GM21367 (cell line): ENCODE measurements around the gene TRAF3.

ENCODE experiments used
- ATAC-seq: cut with Tn5 transposase; IDR thresholded peaks from one replicate; pipeline ENCODE4 v1.9.1; 2021; ENCODE audit not compliant: unreplicated experiment

Gene TRAF3

DNA sequence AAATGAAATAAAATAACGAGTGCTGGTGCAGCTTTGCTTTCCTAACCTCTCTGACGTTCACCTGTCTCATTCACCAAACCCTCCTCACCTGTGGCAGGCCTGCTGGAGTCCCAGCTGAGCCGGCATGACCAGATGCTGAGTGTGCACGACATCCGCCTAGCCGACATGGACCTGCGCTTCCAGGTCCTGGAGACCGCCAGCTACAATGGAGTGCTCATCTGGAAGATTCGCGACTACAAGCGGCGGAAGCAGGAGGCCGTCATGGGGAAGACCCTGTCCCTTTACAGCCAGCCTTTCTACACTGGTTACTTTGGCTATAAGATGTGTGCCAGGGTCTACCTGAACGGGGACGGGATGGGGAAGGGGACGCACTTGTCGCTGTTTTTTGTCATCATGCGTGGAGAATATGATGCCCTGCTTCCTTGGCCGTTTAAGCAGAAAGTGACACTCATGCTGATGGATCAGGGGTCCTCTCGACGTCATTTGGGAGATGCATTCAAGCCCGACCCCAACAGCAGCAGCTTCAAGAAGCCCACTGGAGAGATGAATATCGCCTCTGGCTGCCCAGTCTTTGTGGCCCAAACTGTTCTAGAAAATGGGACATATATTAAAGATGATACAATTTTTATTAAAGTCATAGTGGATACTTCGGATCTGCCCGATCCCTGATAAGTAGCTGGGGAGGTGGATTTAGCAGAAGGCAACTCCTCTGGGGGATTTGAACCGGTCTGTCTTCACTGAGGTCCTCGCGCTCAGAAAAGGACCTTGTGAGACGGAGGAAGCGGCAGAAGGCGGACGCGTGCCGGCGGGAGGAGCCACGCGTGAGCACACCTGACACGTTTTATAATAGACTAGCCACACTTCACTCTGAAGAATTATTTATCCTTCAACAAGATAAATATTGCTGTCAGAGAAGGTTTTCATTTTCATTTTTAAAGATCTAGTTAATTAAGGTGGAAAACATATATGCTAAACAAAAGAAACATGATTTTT lies 128.2 kb downstream of the TRAF3 start:
- no peak for ATAC-seq

DNA sequence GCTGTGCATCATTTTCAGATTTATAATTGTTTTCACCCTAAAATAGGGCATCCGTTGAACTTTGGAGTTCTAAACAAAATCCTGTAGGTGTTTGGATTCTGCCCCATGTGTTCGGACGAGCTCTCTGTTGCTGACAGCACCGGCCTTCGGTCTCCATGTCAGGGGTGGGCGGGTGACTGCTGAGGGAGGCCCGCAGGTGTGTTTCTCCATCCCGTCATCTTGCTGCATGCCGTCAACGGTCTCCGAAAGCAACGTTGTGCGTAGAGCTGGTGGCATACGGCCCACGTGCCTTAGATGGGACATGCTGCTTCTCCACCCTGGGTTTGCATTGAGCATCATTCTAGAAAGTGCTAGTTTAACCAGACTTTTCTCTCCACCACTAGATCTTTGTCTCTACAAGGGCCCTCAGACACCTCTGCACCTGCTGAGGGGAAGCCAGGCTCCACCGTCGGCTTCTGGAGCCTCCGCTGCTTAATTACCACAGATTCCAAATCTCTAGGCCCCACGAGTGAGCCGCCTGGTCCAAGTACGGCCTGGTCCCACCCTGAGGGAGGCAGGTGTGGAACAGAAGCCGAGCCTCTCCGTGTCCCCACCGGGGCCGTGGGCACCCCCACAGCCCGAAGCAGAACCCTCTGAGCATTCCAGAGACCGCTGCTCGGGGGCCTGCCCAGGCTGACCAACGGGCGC lies 129.5 kb downstream of the TRAF3 start:
- ATAC-seq = no peak

DNA sequence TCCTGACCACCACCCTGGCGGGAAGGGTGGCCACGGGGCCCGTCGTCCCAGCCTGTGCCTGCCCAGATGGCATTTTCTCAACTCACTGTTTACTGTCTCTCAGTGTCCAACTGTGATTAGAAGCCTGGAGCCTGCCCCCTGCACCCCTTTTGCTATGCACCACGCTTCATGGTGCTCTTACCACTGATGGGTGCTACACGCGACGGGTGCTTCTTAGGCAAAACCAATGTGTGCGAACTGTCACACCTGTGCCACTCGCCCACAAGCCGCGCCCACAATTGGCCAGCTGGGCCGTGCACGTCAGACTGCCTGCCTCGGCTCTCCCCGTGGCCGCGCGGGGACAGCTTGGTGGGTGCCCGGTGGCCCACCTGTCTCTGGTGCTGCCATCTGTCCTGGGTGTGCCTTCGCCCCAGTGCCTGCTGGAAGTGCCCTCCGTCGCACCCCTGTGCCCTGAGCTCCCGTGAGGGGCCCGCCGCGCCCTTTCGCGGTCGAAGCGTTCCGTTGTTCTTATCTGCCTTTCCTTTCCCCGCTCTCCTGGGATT lies 130.1 kb downstream of the TRAF3 start:
- no peak for ATAC-seq

GRCh38 chr14:102907980-102908730 lies 130.9 kb downstream of the TRAF3 start:
- no peak for ATAC-seq

- ATAC-seq = no peak
Observed at GRCh38 chr14:102908766-102909455, 131.7 kb downstream of the TRAF3 start.

- ATAC-seq = no peak
Observed at GRCh38 chr14:102909462-102909861, 132.2 kb downstream of the TRAF3 start.

DNA sequence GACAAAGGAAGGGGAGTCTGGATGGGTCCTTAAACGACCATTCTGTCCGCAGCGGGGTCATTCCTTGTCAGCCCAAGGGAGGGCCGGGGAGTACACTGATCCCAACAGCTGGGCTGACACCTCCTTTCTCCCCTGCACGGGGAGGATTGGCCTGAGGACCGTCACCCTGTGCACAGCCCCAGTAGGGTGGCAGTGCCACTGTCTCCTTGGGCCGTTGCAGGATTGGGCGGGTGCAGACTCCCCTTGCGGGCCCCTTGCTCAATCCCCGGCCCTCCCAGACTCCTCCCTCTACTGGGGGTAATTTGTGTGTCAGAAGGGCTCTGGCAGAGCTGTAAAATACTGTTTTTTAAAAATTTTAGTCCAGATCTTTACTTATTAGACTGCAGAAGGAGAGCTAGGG lies 132.7 kb downstream of the TRAF3 start:
- ATAC-seq = no peak

GRCh38 chr14:102910442-102910841 lies 133.2 kb downstream of the TRAF3 start:
- no peak for ATAC-seq

GRCh38 chr14:102911541-102911951 lies 134.3 kb downstream of the TRAF3 start:
- no peak for ATAC-seq

DNA sequence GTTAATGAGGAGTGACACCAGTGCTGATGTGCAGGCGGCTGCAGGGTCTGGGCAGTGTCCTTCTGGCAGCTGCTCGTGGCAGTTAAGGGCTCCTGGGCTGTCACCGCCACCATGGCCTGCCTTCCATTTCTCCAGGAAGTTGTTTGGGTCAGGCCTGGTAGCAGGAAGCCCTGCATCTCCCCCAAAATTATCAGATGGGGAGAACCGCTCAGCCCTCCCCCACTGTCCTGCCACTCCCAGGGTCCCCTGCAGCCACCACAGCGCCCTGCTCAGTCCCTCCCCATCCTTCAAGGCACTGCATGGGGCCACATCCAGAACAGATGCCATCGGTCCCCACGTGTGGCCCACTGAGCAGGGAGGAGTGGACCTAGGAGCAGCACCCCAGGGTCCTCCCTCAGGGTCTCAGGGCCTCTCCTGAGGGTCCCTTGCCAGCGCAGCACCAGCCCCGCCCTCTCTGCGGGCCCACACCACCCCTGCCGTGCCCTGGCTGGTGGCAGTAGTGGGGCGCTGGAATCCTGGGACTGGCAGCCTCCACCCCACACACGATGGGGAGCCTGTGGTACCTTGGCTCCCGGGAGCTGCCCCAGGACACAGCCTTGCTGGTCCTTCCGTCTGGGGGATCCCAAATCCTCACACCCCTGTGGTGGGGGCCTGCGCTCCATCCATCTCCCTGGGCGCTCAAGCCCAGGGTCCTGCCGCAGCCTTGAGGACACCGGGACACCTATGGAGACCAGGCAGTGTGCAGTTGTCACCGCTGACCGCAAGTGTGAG lies 134.9 kb downstream of the TRAF3 start:
- no peak for ATAC-seq

DNA sequence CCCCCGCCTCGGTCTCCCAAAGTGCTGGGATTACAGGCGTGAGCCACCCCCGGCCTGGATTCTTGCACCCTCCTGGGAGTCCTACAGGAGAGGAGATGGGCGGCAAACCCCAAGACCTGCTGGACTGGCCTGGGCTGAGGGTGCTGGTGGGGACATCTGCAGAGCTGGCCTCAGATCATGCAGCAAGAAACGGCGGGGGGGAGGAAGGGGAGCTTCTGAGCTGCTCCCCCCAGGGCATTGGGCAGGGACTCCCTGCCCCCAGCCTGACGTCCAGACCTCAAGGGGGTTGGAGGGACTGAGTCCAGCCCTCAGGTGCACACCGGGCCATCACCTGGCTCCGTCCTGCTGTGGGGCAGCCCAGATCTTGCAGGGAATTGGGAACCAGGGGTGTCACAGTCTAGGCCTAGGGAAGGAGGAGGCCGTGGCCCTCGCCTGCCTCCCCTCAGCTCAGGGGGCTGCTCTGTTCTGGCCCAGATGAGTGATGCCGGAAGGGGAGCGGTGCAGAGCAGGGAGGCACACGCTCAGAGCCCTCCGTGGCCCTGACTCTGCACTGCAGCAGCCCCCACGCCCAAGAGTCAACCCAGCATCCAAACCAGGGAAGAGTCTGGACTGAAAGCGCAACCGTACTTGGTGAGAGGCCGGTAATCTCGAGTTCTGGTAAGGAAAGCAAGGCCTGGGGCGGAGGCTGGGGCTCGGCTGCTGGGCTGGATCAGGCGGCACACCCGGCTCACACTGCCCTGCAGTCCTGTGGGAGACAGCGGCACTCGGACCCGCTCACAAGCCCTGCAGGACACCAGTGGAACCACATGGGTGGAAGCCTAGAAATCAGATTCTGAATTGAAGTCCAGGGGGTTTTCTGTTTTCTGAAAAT lies 136.3 kb downstream of the TRAF3 start:
- no peak for ATAC-seq

DNA sequence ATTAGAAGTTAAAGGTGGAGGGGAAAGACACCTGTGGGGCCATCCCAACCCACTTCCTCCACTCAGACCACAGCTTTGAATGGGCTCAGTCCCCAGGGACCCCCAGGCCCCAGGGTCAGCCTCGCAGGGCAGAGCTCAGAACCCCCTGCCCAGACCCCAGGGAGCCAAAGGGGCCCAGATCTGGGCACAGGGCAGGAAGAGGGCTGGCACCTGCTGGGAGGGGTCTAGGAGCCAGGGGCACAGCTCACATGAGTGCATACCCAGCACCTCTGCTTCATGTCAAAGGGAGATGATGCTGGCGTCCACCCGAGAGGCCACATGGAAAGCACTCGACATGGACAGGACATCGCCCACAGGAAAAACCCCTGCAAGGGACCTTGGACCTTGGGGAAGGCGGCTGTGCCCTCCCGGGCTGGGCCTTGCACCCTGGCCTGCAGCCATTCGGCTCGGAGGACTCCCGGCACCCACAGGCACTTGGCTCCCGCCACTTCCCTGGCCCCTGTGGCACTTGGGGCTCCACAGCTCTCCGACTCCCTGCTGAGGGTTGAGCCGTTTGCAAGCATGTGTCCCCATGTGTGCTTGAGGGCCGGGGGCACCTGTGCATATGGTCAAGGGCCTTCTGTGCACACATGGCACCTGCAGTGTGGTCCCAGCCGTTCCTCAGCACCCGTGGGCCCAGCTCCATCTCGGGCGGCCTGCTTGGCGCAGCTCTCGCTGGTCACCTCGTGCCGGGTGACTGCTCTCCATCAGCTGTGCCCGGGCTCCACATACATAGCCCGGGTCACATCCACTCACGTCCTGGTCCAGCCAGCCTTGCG lies 137.4 kb downstream of the TRAF3 start:
- ATAC-seq = no peak

DNA sequence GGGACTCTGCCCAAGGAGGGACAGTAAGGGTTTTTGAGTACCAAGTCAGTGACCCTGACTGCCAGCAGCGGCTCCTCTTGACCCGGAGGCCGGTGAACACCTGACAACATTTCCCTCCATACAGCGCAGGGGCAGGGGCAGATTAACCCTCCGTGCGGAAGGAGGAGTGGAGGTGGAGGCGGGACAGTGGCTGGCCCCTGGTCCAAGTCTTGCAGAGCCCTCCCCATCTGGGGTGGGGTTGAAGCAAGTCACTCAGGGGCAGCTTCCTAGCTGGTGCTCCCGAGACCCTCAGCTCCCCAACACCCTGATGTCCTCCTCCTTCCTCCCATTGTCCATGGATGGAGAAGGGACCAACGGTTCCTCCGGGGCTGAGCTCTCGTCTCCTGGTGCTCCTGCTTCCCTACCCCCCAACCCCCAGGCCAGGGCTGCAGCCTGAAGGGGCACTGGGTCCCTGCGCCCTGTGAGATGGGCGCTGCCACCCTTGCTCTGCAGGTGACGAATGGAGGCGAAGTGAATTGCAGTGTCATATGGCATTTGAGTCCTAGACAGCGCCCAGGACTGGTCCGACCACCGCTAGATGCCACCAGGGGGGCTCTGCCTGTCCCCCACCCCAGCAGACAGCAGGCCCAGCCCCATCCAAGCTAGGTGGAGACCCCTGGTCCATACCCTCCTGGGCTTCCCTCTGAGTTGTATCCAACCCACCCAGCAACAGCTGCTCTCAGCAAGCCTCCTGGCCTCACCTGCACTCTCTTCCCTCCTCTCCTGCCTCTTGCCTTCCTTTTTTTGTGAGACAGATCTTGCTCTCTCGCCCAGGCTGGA lies 138.3 kb downstream of the TRAF3 start:
- ATAC-seq = no peak

DNA sequence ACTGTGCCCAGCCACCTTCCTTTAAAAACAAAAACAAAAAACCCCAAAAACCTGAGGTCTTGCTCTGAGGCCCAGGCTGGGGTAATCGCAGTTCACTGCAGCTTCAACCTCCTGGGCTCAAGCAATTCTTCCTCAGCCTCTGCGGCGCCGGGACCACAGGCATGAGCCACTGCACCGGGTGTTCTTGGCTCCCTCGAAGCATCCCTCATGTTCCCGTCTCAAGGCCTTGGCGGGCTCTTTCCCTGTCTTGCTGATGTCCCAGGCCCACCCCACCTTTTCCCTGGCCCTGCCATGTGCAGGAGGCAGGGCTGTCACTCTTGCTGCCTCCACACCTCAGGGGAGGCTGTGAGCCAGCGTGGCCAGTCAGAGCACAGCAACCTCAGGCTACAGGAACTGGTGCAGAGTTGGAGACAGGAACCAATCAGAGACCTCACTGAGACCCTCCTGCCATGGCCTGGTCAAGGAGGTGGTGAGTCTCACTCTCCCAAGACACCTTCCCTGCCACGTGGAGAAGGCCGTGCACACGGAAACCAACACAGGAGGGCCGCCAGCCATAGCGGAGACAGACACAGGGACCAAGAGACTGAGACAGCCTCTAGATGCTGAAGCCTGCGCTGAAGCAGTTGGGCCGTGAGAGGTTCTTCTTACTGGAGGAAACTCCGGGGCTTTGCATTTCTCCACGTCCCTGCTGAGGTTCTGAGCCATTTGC lies 139.3 kb downstream of the TRAF3 start:
- ATAC-seq = no peak

- ATAC-seq = no peak
Observed at GRCh38 chr14:102917056-102917385, 139.8 kb downstream of the TRAF3 start.

DNA sequence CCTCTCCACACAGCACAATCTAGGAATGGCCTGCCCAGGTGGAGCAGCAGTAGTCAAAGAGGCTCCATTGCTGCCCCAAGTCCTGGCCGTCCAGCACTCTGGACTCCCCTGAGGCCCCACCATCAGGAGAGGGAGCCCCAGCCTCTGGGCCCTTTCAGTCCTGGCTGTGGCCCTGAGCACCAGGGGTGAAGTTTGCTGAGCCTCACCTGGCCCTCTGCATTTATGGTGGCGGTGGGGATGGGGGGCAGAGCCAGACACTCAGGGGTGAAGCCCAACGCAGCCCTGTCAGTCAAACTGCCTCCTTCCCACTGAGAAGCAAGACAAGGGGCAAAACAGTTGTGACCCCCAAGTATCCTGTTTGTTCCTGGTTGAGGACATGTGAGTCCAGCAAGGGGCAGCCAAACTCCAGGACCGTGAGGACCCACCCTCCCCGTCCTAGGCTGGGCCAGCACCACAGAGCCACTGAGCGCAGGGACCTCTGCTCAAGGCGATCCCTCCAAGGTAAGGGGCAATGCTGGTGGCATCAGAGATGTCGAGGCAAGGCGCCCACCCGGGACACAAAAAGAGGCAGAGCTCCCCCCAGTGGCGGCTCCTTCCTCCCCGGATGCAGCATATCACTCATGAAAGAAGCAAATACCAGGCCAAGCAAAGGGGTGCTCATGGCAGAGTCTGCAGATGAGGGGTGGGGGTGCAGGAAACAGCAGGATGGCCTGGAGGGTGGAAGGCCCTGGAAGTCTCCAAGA lies 140.4 kb downstream of the TRAF3 start:
- ATAC-seq = no peak
